HG03064 (cell line): ENCODE data around the gene RNF138.
"Not testable (repeated sequence)": the region's sequence is repeated elsewhere in the genome, so short reads cannot be mapped to it uniquely, and the experiment has no call there.

Experiments
- ATAC-seq: cut with Tn5 transposase; IDR thresholded peaks from one replicate; pipeline ENCODE4 v1.9.1; 2021; ENCODE audit warnings: low read depth; ENCODE audit not compliant: unreplicated experiment

RNF138 gene, protein sequence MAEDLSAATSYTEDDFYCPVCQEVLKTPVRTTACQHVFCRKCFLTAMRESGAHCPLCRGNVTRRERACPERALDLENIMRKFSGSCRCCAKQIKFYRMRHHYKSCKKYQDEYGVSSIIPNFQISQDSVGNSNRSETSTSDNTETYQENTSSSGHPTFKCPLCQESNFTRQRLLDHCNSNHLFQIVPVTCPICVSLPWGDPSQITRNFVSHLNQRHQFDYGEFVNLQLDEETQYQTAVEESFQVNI

DNA sequence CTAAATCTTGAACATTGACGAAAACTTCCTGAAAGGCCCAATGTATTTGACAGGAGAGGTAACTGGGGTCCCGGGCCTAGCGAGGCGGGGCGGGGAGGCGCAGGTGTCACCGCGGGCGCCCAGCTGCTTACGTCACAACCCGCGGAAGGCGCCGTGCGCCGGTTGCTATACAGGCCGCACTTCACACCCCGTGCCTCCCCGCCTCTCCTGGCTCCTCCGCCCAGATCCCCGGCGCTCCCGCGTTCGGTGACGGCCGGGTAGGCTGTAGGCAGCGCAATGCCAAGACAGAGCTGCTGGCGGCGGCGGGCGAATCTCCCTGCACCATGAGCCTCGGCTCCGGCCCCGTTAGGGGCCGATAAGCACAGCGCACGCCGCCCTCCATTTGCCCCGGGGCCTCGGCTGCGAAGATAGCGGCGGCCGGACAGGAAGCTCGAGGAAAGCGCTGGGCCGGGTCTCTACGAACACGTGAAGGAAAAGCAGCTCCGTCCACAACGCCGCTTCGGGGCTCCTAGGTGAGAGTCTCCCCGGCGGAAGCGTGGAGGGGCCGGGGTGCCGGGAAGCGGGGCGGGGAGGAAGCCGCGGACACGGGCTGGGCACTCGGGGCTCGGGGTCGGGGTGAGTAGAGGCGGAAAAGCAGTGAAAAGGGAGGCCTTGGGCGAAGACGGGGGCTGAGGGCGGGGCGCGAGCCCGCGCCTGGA lies at the start of gene RNF138:
RNF138 (plus strand) TSS at position 151 of the 698 bp plus-strand sequence. CDS start 903 bp downstream, outside the sequence.
- ATAC-seq = peak; percentile 52

DNA sequence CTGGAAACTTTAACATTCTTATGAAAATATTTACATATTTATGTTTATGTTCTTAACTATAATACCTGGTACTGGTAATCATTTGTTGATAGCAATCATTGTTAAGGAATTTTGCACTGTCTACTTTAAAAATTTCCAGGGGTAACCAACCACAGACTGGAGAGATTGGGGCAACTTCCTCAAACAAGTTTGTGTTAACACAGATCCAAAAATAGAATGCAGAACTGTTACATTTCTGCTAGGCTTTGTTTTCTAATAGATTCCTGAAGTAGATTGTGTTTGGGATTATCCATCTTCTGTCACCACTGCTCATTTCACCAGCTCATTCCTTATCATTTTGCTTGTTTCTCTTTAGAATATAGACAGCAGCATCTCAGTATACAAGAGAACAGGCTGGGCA lies 49.3 kb upstream of the RNF138 start:
- ATAC-seq = no peak

DNA sequence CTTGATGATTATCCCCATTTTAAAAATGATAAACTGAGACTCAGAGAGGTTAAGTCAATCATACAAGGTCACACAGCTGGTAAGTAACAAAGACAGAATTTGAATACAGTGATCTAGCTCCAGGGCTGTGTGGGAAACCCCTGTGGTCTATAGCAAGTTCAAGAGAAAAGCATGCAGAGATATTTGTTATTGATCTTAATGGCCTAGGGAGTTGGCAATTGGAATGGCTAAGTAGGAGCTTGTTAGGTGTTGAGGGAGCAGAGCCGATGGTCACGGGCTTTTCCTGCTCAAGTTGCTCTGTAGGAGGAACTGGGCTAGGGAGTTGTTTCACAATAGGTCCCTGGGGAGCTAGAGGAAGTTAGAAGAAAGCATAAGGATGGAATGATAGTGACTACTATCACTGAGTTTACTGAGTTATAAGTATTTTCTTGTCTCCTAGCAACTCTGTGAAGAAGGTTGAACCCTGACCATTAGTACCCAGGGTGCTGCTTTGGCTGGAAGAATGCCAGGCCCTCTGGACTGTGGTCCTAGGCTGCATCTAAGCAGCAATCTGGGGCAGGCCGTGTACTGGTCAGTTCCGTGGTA lies 43.1 kb upstream of the RNF138 start:
- no peak for ATAC-seq

DNA sequence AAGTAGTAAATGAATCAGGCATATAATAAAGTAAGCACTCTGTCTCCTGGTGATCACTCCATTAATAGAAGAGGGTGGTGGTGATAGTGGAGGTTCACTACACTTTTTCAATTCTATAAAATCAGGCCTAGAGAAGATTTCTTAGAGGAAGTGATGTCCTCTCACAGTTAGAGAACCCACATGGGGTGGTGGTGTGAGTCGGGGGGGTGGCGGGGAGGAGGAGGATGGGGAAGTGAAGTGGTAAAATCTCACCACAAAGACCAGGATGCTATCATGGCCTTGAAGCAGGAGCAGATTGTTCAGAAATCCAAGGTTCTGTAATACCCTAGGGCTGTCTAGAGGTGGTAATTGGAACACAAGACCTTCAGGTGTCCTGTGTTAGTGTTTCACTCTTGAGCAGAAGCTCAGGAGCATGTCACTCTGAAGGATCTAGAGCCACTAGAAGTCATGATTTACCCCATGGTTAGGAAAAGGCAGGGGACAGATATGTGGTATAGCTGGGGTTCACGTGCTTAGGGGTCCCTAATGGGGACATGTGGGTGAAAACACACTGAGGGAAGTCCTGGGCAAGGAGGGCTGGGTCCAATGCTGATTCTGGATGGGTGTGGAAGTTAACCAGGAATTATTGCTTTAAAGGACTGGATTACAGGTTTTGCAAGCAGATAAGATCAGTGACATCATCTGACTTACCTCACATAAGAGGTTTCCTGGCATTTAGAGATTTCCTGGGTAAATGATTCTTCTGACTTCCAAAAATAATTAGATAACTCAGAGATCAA lies 42.1 kb upstream of the RNF138 start:
- no peak for ATAC-seq

DNA sequence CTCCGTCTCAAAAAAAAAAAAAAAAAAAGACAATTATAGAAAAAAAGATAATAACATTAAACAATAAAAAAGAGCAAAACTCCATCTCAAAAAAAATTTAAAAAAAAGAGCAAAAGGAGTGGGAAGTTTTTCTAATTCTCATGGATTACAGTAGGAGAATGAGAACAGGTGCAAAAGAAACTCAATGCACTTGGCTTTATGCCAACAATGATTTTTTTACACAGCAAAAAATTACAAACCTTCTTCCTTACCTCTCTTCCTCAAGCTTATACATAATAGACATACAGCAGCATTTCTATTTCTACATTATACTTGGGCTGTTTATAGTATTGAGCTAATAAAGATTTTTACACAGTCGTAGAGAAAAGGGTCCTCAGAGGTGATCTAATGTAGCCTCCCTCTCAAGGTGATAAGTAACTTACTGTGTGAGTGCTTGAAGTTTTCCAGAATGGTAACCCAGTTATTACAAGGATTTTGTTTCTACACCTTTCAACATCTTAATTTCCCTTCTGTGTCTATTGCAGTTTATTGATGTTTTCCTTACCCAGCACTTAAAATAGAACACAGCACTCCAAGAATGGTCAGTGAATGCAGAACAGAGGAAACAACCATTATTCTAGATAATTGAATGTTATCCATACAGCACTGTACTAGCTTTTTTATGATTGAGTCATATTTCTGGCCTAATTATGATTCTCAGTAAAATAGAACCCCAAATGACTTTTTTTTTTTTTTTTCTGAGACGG lies 34.9 kb upstream of the RNF138 start:
- ATAC-seq = no peak

DNA sequence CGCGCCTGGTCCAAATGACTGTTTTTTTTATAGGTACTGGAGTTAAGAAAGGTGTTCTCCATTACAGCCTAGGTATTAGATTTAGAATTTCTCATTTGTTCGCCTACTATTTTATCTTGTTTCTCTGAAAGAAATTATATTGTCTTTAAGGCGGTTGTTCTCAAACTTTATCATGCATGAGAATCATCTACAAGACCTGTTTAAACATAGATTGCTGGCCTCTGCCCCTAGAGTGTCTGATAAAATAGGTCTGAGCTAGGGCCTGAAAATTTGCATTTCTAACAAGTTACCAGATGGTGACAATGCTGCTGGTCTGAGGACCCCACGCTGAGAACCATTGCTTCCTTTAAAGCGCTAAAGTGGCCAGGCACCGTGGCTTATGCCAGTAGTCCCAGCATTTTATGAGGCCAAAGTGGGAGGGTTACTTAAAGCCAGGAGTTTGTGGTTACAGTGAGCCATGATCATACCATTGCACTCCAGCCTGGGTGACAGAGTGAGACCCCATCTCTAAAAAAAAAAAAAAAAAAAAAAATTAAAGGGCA lies 34.0 kb upstream of the RNF138 start:
- ATAC-seq = no peak

DNA sequence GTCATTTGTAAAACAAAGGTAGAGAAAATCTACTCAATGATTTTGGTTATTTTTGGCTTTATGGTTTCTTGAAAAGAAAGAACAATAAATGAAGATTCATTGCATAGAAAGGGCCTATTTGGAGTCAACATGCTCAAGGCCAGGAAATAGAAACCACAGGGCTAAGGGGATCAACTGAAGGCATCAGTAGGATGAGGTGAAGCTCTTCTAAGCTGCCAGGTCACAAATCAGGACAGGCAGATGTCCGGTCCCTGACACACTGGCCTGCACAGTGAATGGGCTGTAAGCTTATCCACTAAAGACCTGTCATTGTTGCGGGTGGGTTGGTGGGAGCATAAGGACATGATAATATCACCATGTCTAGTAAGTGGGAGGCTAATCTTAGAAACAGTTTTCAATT lies 31.6 kb upstream of the RNF138 start:
- no peak for ATAC-seq

DNA sequence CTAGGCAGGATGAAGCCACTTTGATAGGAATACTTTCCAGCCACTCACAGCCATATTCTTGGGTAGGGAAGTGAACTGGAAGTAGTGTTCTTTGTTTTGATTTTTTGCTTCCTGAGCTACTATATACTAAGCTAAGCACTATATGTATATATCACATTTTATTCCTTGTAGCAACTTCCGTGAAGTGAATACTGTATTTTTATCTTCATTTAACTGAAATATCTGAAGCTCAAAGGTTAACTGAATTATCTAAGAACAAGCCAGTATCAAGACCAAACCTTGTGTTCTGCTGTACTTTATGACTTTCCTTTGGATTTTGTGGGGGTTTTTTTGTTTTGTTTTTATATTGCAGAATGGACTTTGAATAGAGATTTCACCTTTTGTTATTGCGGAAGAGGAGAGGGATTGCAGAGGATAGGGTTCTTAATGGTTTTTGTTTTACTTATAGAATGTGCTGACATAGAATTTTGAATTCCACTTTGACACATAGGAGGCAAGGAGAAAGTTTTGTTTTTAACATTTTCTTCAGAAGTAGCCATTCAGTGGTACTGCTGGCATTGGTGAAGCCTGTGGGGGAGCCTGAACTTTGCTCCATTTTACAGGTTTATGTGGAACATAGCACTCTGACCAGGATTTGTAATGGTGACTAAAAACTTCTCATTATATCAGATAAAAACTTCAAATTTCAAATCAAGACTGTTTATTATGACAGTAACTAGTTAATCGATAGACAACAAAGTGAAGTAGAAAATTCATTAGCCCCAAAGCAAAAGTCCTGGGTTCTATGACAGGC lies 24.1 kb upstream of the RNF138 start:
- ATAC-seq = no peak

DNA sequence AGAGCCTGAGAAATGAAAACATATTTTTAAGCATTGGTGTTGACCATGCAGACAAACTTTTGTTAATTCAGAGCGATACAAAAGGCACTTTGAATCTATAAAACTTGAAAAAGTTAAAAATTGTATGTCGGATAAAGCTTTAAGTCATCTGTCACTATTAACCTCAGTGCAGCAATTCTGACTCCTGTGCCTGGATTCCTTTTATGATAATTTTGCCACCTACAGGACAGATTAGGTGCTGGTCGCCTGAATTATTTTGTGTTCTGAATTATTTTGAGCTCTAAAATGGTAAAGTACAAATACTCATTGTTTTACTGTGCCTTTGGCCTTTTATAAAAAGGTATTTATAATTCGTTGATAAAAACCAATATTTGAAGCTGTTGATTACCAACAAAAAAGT lies 19.4 kb upstream of the RNF138 start:
- no peak for ATAC-seq

DNA sequence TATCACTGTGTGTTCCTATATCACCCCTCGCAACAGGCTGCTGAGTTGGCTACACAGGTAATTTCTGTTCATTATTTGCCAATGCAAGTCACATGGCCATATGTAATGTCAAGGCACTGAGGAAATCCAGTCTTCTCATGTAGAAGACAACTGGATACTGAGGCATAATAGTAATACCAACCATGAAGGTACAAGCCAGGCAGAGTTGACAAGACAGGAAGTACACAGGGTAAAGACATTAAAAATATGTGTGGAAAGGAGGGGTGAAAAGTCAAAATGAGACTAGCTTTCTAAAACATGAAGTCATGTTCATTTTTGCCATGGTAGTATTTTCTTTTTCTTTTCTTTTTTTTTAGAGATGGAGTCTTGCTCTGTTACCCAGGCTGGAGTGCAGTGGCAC lies 17.5 kb upstream of the RNF138 start:
- no peak for ATAC-seq

DNA sequence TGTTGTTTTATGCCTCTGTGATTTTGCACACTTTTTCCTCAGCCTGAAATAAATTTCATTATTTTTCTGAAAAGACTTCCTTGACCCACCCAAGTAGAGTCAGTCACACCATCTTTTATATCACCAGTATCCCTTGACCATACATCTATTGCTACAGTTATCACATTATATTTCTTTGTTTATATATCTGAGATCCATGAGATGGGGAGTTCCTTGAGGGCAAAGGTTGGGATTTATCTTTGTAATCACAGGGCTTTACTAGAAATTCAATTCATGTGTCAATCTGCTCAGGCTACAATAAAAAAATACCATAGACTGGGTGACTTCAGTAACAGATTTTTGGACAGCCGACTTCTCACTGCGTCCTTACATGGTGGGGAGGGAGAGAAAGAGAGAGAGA lies 12.8 kb upstream of the RNF138 start:
- ATAC-seq = no peak

DNA sequence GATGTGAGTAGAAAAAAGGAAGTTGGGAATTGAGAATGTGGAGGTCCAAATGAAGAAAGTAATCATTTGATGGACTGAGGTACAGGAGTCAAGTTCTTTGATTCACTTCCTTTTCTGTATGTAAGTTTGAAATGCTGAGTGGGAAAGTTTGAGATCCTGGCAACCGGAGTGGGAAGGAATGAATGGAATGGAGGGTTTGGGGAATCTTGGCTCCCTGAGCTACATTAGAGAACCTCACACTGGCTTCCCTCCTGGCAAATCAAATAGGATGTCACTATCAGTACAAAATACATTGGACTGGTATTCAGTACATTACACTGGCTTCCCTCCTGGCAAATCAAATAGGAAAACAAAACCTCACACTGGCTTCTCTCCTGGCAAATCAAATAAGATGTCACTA lies 9.8 kb upstream of the RNF138 start:
- ATAC-seq = no peak

DNA sequence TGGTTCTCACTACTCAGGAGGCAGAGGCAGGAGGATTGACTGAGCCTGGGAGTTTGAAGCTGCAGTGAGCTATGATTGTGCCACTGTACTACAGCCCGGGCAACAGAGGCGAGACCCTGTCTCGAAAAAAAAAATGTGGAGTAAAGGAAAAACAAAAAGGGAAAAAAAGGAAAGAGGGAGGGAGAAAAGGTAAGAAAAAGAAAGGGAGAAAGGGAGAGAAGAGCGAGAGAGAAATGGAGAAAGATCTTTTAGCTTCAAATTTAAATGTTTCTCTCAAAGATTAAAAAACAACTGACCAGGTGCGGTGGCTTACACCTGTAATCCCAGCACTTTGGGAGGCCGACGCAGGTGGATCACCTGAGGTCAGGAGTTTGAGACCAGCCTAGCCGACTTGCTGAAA lies 7.9 kb upstream of the RNF138 start:
- no peak for ATAC-seq

DNA sequence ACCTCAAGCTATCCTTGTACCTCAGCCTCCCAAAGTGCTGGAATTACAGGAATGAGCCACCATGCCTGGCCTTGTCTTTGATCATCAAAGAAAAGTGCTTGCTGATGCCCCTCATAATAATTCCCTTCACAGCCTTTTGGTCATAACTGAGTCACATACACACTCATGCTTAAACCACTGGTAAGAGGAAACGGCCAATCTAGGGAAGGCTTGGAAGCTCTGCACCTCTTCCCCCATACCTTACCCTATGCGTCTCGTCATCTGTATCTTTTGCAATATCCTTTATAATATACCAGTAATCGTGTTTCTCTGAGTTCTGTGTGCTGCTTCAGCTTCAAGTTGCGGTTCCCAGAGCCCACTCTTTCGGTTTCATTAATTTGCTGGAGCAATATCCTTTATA lies 4.8 kb upstream of the RNF138 start:
- no peak for ATAC-seq

DNA sequence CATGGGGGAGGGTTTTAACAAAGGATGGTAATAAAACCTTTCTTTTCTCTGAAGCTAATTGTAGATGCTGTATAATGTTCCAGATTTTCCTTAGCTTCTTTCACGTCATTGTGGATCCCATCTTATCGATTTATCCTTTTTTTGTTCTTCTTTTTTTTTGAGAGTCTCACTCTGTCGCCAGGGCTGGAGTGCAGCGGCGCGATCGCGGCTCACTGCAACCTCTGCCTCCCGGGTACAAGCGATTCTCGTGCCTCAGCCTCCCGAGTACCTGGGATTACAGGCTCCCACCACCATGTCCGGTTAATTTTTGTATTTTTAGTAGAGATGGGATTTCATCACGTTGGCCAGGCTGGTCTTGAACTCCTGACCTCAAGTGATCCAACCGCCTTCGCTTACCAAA lies 843 bp upstream of the RNF138 start:
- ATAC-seq = not testable (repeated sequence)

DNA sequence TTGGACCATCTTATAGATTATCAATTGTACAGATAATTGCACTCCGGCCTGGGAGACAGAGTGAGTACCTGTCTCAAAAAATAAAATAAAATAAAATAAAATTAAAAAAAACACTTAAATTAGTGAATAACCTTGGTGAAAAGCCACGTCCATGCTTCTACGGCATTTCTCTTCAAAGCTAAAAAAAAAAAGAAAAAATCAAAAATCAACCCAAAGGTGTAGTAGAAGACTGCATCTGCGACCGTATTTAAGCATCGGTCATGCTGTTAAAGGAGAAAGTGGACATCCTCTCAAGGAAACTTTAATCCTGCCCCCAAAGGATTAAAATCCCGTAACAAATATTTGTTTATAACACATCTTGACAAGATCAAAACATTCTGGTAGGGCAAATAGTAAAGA lies 350 bp upstream of the RNF138 start:
- ATAC-seq = no peak

DNA sequence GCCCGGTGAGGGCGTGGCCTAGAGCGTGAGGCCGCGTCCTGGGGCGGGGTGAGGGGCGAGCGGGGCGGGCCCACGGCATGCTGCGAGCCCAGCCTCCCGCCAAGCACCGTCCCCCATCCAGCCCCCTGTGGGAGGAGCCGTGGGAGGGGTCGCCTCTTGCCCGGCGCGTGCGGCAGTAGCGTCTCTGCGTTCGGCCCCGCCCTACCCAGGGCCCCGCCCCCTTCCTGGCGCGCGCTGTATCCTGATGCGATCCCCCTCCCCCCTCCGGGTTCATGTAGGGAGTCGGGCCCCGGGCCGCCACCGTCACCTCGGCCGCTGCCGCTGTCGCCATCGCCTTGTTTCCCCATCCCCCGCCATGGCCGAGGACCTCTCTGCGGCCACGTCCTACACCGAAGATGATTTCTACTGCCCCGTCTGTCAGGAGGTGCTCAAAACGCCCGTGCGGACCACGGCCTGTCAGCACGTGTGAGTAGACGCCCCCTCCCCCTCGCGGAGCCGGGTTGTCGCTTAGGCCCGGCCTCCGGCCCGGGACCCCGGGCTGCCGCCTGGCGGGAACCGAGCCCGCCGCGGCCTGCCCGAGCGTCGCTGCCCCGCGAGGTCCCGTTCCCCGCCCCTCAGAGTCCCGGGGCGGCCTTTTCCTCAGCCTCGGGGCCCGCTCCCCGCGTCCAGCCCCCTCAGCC lies 888 bp downstream of the RNF138 start:
- ATAC-seq = peak; percentile 77

DNA sequence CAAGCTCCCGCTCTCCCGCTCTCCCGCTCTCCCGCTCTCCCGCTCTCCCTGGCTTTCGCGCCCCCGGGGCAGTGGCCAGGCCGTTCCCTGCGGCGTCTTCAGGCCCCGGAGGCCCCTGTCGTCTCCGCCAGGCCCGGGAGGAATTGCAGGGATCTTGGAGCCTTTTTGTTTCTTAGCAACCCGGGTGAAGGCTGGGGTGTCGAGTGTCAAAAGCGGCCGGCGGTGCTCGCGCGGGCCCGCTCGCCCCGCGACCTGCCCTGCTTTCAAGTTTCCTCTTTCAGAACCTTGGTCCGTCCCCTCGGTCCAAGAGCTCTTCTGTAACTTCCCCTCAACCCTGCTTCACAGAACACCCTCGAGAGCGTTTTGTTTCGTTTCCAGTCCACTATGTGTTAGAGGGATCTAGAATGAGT lies 1.4 kb downstream of the RNF138 start:
- peak; percentile 22 for ATAC-seq

DNA sequence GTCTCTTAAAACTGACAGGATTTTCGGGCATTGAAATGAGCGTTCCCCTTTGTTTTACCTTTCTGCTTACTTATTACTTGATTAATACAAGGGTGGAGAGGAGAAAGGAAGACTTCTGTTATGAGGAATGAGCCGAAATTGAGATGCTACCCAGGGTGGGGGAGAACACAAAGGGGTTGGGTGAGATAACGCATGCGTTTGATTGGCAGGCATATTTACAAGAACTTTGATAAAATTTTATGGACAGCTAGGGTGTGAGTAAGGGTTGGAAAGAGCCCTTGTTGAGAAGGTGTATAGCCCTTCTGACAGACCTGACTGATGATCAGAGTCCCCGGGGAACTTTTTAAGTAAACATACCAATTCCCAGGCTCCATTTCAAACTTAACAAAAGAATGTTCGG lies 1.8 kb downstream of the RNF138 start:
- ATAC-seq = no peak
